ENCODE data around the gene EIF4E3.

DNA sequence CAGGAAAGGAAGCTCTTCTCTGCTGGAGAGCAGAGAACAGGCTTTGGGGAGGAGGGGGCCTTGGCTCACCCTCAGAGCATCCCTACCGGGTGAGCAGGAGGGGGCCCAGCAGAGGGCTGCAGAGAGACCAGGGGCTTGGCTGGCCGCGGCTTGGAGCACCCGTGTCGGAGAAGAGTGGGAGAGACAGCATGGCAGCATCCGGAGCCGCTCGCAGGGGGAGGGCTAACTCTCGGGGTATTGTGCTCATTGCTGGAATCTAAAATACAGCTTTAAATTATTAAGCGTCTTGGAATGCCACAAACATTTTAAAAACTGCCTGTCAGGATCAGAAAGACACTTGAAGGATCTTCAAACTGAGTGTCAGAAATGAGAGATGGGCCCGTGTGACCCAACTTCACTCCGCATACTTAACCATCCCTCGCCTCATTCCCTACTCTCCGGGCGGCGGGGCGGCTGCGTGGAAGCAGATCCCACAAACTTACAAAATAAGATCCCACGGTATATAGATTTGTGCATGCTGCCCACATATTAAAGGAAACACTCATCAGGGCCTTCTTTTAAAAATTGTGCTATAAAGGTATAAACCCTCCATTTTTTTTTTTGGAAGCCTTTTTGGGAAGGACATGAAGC is 53.9 kb downstream of the EIF4E3 start:
- TF ChIP-seq, protein P1, sequence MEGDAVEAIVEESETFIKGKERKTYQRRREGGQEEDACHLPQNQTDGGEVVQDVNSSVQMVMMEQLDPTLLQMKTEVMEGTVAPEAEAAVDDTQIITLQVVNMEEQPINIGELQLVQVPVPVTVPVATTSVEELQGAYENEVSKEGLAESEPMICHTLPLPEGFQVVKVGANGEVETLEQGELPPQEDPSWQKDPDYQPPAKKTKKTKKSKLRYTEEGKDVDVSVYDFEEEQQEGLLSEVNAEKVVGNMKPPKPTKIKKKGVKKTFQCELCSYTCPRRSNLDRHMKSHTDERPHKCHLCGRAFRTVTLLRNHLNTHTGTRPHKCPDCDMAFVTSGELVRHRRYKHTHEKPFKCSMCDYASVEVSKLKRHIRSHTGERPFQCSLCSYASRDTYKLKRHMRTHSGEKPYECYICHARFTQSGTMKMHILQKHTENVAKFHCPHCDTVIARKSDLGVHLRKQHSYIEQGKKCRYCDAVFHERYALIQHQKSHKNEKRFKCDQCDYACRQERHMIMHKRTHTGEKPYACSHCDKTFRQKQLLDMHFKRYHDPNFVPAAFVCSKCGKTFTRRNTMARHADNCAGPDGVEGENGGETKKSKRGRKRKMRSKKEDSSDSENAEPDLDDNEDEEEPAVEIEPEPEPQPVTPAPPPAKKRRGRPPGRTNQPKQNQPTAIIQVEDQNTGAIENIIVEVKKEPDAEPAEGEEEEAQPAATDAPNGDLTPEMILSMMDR (IDR thresholded peaks at IDR 0.05): no peak
- no peak for TF ChIP-seq POLR2A (IDR thresholded peaks at IDR 0.05)

Measured in testis (tissue), 2 donors.